ENCODE data around the gene EDC4.

EDC4 gene

GRCh38 chr16:67833415-67834241, 39.2 kb upstream of the EDC4 start (continued):
- peak; percentile 20 for TF ChIP-seq KLF1 (tag by site-specific recombination; IDR thresholded peaks at IDR 0.05)
- TF ChIP-seq ZBTB26 (tag by site-specific recombination; optimal IDR thresholded peaks at IDR 0.05), result peak; percentile 68
- 0 out of 2 replicates have a peak, but pooled peaks have one; percentile 20 for TF ChIP-seq ZNF629 (tag by site-specific recombination; IDR thresholded peaks at IDR 0.05)
- TF ChIP-seq KLF16 (tag by site-specific recombination; IDR thresholded peaks at IDR 0.05), result peak; percentile 81; the same call in 1 of the 2 replicates
- TF ChIP-seq ZNF433 (tag by site-specific recombination; IDR thresholded peaks at IDR 0.05; ENCODE audit: low read depth), result no peak
- 0 out of 2 replicates have a peak, but pooled peaks have one; percentile 48 for TF ChIP-seq PBX3 (CRISPR knock-in tag; IDR thresholded peaks at IDR 0.05)
- no peak for TF ChIP-seq ZSCAN16 (tag by site-specific recombination; IDR thresholded peaks at IDR 0.05)
- TF ChIP-seq YY1 (tag by site-specific recombination; IDR thresholded peaks at IDR 0.05), result peak; percentile 70; the same call in 1 of the 2 replicates
- peak; percentile 44 for TF ChIP-seq KLF9 (tag by site-specific recombination; IDR thresholded peaks at IDR 0.05; ENCODE audit: low read depth)
- no peak for TF ChIP-seq ZSCAN4 (tag by site-specific recombination; IDR thresholded peaks at IDR 0.05)
- no peak for TF ChIP-seq ZNF350 (tag by site-specific recombination; IDR thresholded peaks at IDR 0.05)
- TF ChIP-seq ZNF513 (tag by site-specific recombination; IDR thresholded peaks at IDR 0.05), result no peak
- TF ChIP-seq SP7 (tag by site-specific recombination; IDR thresholded peaks at IDR 0.05), result 0 out of 2 replicates have a peak, but pooled peaks have one; percentile 18
- no peak for TF ChIP-seq ZNF169 (tag by site-specific recombination; IDR thresholded peaks at IDR 0.05)
- peak; percentile 83 for TF ChIP-seq SP3 (tag by site-specific recombination; IDR thresholded peaks at IDR 0.05)
- TF ChIP-seq YY2 (tag by site-specific recombination; IDR thresholded peaks at IDR 0.05), result peak; percentile 91
- no peak for TF ChIP-seq ZNF248 (tag by site-specific recombination; IDR thresholded peaks at IDR 0.05)
- TF ChIP-seq PRDM4 (tag by site-specific recombination; IDR thresholded peaks at IDR 0.05), result no peak
- TF ChIP-seq ZNF10 (tag by site-specific recombination; IDR thresholded peaks at IDR 0.05), result peak; percentile 38; the same call in 1 of the 2 replicates
- TF ChIP-seq ZNF555 (tag by site-specific recombination; conservative IDR thresholded peaks at IDR 0.05), result no peak
- TF ChIP-seq ZNF561 (tag by site-specific recombination; IDR thresholded peaks at IDR 0.05; ENCODE audit: borderline replicate concordance), result peak; percentile 27; the same call in 1 of the 2 replicates
- TF ChIP-seq ZNF398 (tag by site-specific recombination; IDR thresholded peaks at IDR 0.05), result peak; percentile 80
- TF ChIP-seq WT1 (tag by site-specific recombination; IDR thresholded peaks at IDR 0.05), result no peak
- TF ChIP-seq ZNF266 (tag by site-specific recombination; IDR thresholded peaks at IDR 0.05; ENCODE audit: low read depth), result no peak
- peak; percentile 86 for TF ChIP-seq ZXDB (tag by site-specific recombination; IDR thresholded peaks at IDR 0.05)
- peak; percentile 37; the same call in 1 of the 2 replicates for TF ChIP-seq ZNF660 (tag by site-specific recombination; IDR thresholded peaks at IDR 0.05)
- 0 out of 2 replicates have a peak, but pooled peaks have one; percentile 36 for TF ChIP-seq ZBTB44 (tag by site-specific recombination; IDR thresholded peaks at IDR 0.05)
- peak; percentile 88 for TF ChIP-seq ZBTB20 (tag by site-specific recombination; IDR thresholded peaks at IDR 0.05)
